Ovary (tissue), 3 donors: ENCODE results near the gene CD109.

Experiments used
- EP300 ChIP-seq: sonication (generic); formaldehyde crosslinking; IDR thresholded peaks from one replicate; pipeline ENCODE4 v1.6.1; 2017; ENCODE audit warnings: antibody characterized with exemption
- POLR2A ChIP-seq: fragments of 450-650 bp; IDR thresholded peaks from one replicate; pipeline ENCODE4 v1.6.1; 2017; ENCODE audit warnings: antibody characterized with exemption, mild to moderate bottlenecking, moderate library complexity
- TF ChIP-seq, protein P1 (sequence below), 3 donors: fragments of 450-650 bp in 2 of 3; fragments of 200-600 bp in 1 of 3; IDR thresholded peaks; one replicate each; pipeline versions ENCODE4 v1.5.1 to v1.8.0; 2016 to 2022; ENCODE audit warnings: antibody characterized with exemption in 3 of 3, mild to moderate bottlenecking in 1 of 3
- donor health status: DM: no; HTN: no; CAD: no.

DNA sequence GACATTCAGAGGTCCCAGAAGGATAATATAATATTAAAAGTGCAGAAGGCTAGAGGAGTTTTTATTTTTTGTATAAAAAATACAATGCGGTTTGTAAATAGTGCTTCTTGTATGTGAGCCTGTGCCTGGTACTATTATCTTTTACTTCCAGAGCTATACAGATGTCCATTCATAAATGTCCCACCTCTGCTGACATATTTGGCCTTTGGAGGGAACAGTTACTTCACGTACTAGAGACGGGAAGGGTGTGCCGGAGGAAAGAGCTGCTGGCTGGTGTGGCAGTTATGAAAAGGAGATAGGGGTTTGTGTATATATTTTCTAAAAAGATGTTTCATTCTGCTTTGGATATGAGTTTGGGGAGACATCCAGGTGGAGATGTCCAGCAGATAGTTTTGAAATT, 8.8 kb downstream of the CD109 start:
- TF ChIP-seq POLR2A, result no peak
- no peak for TF ChIP-seq EP300
- TF ChIP-seq, protein P1, sequence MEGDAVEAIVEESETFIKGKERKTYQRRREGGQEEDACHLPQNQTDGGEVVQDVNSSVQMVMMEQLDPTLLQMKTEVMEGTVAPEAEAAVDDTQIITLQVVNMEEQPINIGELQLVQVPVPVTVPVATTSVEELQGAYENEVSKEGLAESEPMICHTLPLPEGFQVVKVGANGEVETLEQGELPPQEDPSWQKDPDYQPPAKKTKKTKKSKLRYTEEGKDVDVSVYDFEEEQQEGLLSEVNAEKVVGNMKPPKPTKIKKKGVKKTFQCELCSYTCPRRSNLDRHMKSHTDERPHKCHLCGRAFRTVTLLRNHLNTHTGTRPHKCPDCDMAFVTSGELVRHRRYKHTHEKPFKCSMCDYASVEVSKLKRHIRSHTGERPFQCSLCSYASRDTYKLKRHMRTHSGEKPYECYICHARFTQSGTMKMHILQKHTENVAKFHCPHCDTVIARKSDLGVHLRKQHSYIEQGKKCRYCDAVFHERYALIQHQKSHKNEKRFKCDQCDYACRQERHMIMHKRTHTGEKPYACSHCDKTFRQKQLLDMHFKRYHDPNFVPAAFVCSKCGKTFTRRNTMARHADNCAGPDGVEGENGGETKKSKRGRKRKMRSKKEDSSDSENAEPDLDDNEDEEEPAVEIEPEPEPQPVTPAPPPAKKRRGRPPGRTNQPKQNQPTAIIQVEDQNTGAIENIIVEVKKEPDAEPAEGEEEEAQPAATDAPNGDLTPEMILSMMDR (IDR thresholded peaks at IDR 0.05), result no peak
